ENCODE results near the gene BMI1.

DNA sequence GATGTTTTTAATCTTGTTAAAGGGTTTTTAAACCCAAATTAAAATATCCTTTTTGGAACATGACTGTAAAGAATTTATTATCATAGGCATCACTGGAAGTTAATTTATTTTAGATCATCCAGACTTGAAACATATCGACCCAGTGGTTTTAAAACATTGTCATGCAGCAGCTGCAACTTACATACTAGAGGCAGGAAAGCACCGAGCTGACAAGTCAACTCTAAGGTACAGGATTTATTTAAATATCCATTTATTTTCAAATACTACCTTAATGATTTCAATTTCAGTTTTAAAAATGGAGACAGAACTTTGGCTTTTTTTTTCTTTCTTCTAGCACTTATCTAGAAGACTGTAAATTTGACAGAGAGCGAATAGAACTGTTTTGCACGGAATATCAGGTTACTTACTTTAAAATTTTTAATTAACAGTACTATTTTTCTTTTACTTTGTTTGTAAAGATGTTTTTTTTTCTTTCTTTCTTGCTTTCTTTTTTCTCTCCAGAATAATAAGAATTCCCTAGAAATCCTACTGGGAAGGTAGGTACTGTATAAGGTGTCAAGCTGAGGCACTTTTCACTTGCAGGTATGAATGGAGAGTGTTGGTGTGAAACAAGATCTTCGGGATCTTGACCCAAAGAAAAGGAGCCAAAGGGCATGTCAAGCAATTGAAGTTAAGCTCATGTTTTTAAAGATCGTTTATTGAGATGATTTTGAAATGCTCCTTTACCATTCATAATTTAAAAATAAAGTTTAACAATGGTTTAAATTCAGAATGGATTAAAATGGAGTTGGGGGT, 2.9 kb upstream of the BMI1 start:
- TF ChIP-seq REST (IDR thresholded peaks at IDR 0.05; ENCODE audit: insufficient replicate concordance, low read depth) (no peak), CTCF (IDR thresholded peaks at IDR 0.05; ENCODE audit: insufficient read depth, low read length) (no peak)

Data from HL-60 (cell line).